H9 (cell line): ENCODE data around the gene NUBPL. TPM values are rescaled to one million over a fixed set of nuclear protein-coding genes. Genes with fewer than 3 reads are reported as not detected.

ENCODE experiments used
- DNase-seq: peaks from one replicate; pipeline ENCODE4 v3.0.0-alpha.2; 2017
- H2AFZ ChIP-seq: one replicate; pipeline ENCODE4 v1.6.1; 2013; ENCODE audit warnings: mild to moderate bottlenecking, low read length, control low read depth, moderate library complexity
- H2AK5ac ChIP-seq: 2 replicates; pipeline ENCODE4 v1.6.1; 2013; ENCODE audit warnings: low read length, control low read depth, mixed read lengths; ENCODE audit not compliant: insufficient read length
- H2BK120ac ChIP-seq: one replicate; pipeline ENCODE4 v1.6.1; 2013; ENCODE audit warnings: low read depth, mild to moderate bottlenecking, low read length, control low read depth, inconsistent platforms; ENCODE audit not compliant: poor library complexity, severe bottlenecking
- H2BK12ac ChIP-seq: 2 replicates; pipeline ENCODE4 v1.6.1; 2013; ENCODE audit warnings: low read length, control low read depth, mixed read lengths, low read depth; ENCODE audit not compliant: insufficient read length
- H2BK15ac ChIP-seq: 2 replicates; pipeline ENCODE4 v1.6.1; 2013; ENCODE audit warnings: low read depth, low read length, control low read depth
- H2BK20ac ChIP-seq: one replicate; pipeline ENCODE4 v1.6.1; 2013; ENCODE audit warnings: low read depth, mild to moderate bottlenecking, low read length, control low read depth, inconsistent platforms; ENCODE audit not compliant: poor library complexity, severe bottlenecking
- H2BK5ac ChIP-seq: 2 replicates; pipeline ENCODE4 v1.6.1; 2013; ENCODE audit warnings: low read length, control low read depth, mixed read lengths; ENCODE audit not compliant: insufficient read length
- H3K14ac ChIP-seq: 2 replicates; pipeline ENCODE4 v1.6.1; 2013; ENCODE audit warnings: low read length, control low read depth; ENCODE audit not compliant: insufficient read depth
- H3K18ac ChIP-seq: 2 replicates; pipeline ENCODE4 v1.6.1; 2013; ENCODE audit warnings: low read depth, mild to moderate bottlenecking, mixed read lengths, low read length, control low read depth; ENCODE audit not compliant: insufficient read length
- H3K23ac ChIP-seq: 2 replicates; pipeline ENCODE4 v1.6.1; 2013; ENCODE audit warnings: low read length, control low read depth, mixed read lengths, low read depth; ENCODE audit not compliant: insufficient read length
- H3K23me2 ChIP-seq: 2 replicates; pipeline ENCODE4 v1.6.1; 2013; ENCODE audit warnings: low read depth, mild to moderate bottlenecking, mixed read lengths, low read length, control low read depth; ENCODE audit not compliant: insufficient read length, poor library complexity, severe bottlenecking
- H3K27ac ChIP-seq: 2 replicates; pipeline ENCODE4 v1.5.1; 2013; ENCODE audit warnings: low read length, control low read depth, mixed read lengths, low read depth; ENCODE audit not compliant: insufficient read length
- H3K27me3 ChIP-seq: 2 replicates; pipeline ENCODE4 v1.6.1; 2013; ENCODE audit warnings: low read length, control low read depth, inconsistent platforms; ENCODE audit not compliant: insufficient read depth
- H3K4ac ChIP-seq: 2 replicates; pipeline ENCODE4 v1.6.1; 2013; ENCODE audit warnings: low read depth, mild to moderate bottlenecking, control low read depth, inconsistent platforms, low read length, moderate library complexity
- H3K4me1 ChIP-seq: 2 replicates; pipeline ENCODE4 v1.6.1; 2013; ENCODE audit warnings: low read length, control low read depth, inconsistent platforms; ENCODE audit not compliant: insufficient read depth
- H3K4me2 ChIP-seq: 2 replicates; pipeline ENCODE4 v1.6.1; 2013; ENCODE audit warnings: low read length, control low read depth, mixed read lengths; ENCODE audit not compliant: insufficient read length, insufficient read depth
- H3K56ac ChIP-seq: 2 replicates; pipeline ENCODE4 v1.6.1; 2013; ENCODE audit warnings: low read depth, mild to moderate bottlenecking, mixed read lengths, low read length, control low read depth; ENCODE audit not compliant: insufficient read length
- H3K79me1 ChIP-seq: 2 replicates; pipeline ENCODE4 v1.6.1; 2013; ENCODE audit warnings: low read depth, mild to moderate bottlenecking, moderate library complexity, low read length, control low read depth, inconsistent platforms; ENCODE audit not compliant: insufficient read depth, poor library complexity, severe bottlenecking
- H3K79me2 ChIP-seq: 2 replicates; pipeline ENCODE4 v1.6.1; 2013; ENCODE audit warnings: low read length, control low read depth, inconsistent platforms; ENCODE audit not compliant: insufficient read depth
- H3K9ac ChIP-seq: 2 replicates; pipeline ENCODE4 v1.6.1; 2013; ENCODE audit warnings: low read length, control low read depth, mixed read lengths; ENCODE audit not compliant: insufficient read length; ENCODE audit errors: extremely low read depth
- H3K9me3 ChIP-seq: one replicate; pipeline ENCODE4 v1.6.1; 2013; ENCODE audit warnings: low read depth, low read length, inconsistent platforms; ENCODE audit not compliant: control insufficient read depth
- H3T11ph ChIP-seq: one replicate; pipeline ENCODE4 v1.6.1; 2013; ENCODE audit warnings: mild to moderate bottlenecking, low read length, control low read depth, inconsistent platforms
- H4K20me1 ChIP-seq: one replicate; pipeline ENCODE4 v1.6.1; 2013; ENCODE audit not compliant: control insufficient read depth, insufficient read length, insufficient read depth
- H4K5ac ChIP-seq: 2 replicates; pipeline ENCODE4 v1.6.1; 2013; ENCODE audit warnings: low read depth, mild to moderate bottlenecking, mixed read lengths, low read length, control low read depth; ENCODE audit not compliant: insufficient read length
- H4K8ac ChIP-seq: replicated peaks from 2 replicates; pipeline ENCODE4 v1.6.1; 2013; ENCODE audit warnings: low read length, control low read depth, mixed read lengths, low read depth; ENCODE audit not compliant: insufficient read length
- H4K91ac ChIP-seq: 2 replicates; pipeline ENCODE4 v1.6.1; 2013; ENCODE audit warnings: low read depth, mild to moderate bottlenecking, moderate library complexity, mixed read lengths, low read length, control low read depth; ENCODE audit not compliant: insufficient read length
- H3K27ac Mint-ChIP-seq, 3 experiments: 2 replicates in 2 of 3; 3 replicates in 1 of 3; pipeline ENCODE4 v1.8.0; 2020 to 2021; ENCODE audit warnings: mixed read lengths in 3 of 3, mild to moderate bottlenecking in 1 of 3, moderate library complexity in 1 of 3
- H3K27me3 Mint-ChIP-seq: 2 replicates; pipeline ENCODE4 v1.8.0; 2021; ENCODE audit warnings: low read depth, mild to moderate bottlenecking, moderate library complexity, mixed read lengths
- H3K36me3 Mint-ChIP-seq, 3 experiments: 2 replicates in 2 of 3; 3 replicates in 1 of 3; pipeline ENCODE4 v1.8.0; 2020 to 2021; ENCODE audit warnings: low read depth in 3 of 3, mixed read lengths in 3 of 3; ENCODE audit not compliant: insufficient read depth in 1 of 3
- H3K4me1 Mint-ChIP-seq, 2 experiments: 2 replicates each; pipeline ENCODE4 v1.8.0; 2020; ENCODE audit warnings: mixed read lengths in 2 of 2
- H3K4me3 Mint-ChIP-seq, 2 experiments: 2 replicates in 1 of 2; 3 replicates in 1 of 2; pipeline ENCODE4 v1.8.0; 2020 to 2021; ENCODE audit warnings: mild to moderate bottlenecking in 2 of 2, mixed read lengths in 2 of 2, moderate library complexity in 1 of 2
- H3K9me3 Mint-ChIP-seq, 2 experiments: 2 replicates in 1 of 2; 3 replicates in 1 of 2; pipeline ENCODE4 v1.8.0; 2020; ENCODE audit warnings: mild to moderate bottlenecking in 2 of 2, mixed read lengths in 2 of 2, moderate library complexity in 1 of 2
- WGBS: extraction: QIAGEN DNeasy Blood & Tissue Kit; methylation state at CpG from one replicate; pipeline ENCODE4 v1.1.7; 2013; ENCODE audit warnings: missing lambda C conversion rate, low lambda C conversion rate, mixed read lengths; ENCODE audit not compliant: insufficient read length; ENCODE audit errors: extremely low coverage; 5-methylcytosine and 5-hydroxymethylcytosine counted together
- total RNA-seq: library from RNA; stranded (reverse); gene quantifications from 2 replicates; pipeline ENCODE4 v1.2.1, GENCODE V29; 2021
- TF ChIP-seq, protein P1 (sequence below): fragments of 200-600 bp; sonication (generic); conservative IDR thresholded peaks from 3 replicates; pipeline ENCODE4 v1.8.0; 2021; ENCODE audit warnings: antibody characterized with exemption, mild to moderate bottlenecking

NUBPL gene
- total RNA-seq, 1 experiment from 2014 or later = 14.8 TPM

DNA sequence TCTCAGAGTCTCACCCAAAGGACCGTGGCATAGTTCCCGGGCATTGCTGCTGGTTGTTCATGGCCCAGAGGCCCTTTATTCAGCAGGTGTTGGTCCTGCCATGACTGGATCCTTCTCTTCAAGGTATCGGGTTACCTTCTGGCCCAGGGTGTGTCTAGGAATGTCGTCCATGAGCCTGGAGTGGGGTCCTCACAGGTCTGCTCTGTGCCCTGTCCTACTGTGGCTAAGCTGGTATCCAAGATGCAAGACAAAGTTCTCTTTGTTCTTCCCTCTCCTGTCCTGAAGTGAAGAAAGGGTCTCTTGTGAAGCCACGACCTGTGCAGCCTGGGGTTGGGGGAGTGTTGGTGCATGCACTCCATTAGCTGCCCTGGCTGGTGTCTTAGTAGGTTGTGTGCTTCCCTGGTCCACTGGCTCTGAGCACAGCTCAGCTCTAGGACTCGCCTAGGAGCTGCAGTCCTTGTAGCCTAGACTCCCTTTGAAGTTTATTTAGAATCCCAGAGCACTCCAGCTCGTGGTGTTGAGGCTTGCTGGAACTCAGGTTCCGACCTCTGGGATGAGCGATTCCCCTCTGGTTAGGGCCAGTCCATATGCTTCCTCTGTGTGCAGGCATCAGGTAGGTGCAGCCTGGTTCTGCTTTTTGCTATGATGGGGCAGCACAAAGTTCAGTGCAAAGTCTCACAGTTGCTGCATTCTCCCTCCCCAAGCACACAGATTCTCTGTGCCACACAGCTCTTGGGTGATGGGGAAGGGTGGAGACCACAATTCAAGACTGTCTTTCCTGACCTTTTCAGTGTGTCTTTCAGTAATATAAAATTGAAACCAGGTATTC, 117.4 kb downstream of the NUBPL start:
- peak overlapping the region in 1 of 3 experiments; percentile 62; a peak in 1 of 7 replicates for H3K27ac Mint-ChIP-seq

More for the DNA sequence above, 117.4 kb downstream of the NUBPL start:
- no peak overlapping the region for H4K91ac ChIP-seq
- Mint-ChIP-seq H3K9me3 (peaks cover 3 to 5% of the 10 kb centered on the region in 2 experiments; a peak in 4 of 5 replicates), H3K4me3 (no peak overlapping the region), H3K36me3 (peaks cover 1 to 6% (median 2%) of the 10 kb centered on the region in 3 experiments; a peak in 5 of 7 replicates), H3K27me3 (no peaks in the 10 kb centered on the region), H3K4me1 (no peaks in the 10 kb centered on the region; a peak in 1 of 4 replicates)
- no peak overlapping the region for H3K23ac ChIP-seq
- H3K4ac ChIP-seq = no peak overlapping the region
- no peak overlapping the region for H2AFZ ChIP-seq
- no peak overlapping the region for H3K14ac ChIP-seq
- DNase-seq = no peak
- no peak overlapping the region for H3K27ac ChIP-seq
- H4K5ac ChIP-seq = no peak overlapping the region
- H3T11ph ChIP-seq = no peak overlapping the region
- no peak overlapping the region for H2BK120ac ChIP-seq
- no peak overlapping the region for H3K4me2 ChIP-seq
- H3K4me1 ChIP-seq = no peaks in the 10 kb centered on the region
- no peak overlapping the region for H2BK5ac ChIP-seq
- H2BK15ac ChIP-seq = no peak overlapping the region
- no peaks in the 10 kb centered on the region for H3K79me1 ChIP-seq
- H4K20me1 ChIP-seq = no peaks in the 10 kb centered on the region
- H3K23me2 ChIP-seq = no peaks in the 10 kb centered on the region
- H3K9me3 ChIP-seq = no peaks in the 10 kb centered on the region
- no peak overlapping the region for H3K18ac ChIP-seq
- no peak overlapping the region for H4K8ac ChIP-seq
- no peak overlapping the region for H3K9ac ChIP-seq
- H3K56ac ChIP-seq = no peak overlapping the region
- H2BK12ac ChIP-seq = no peak overlapping the region
- no peak overlapping the region for H2AK5ac ChIP-seq
- H3K27me3 ChIP-seq = no peaks in the 10 kb centered on the region
- no peak overlapping the region for H2BK20ac ChIP-seq
- WGBS = no CpG with 5 or more reads among the region's 9 CpGs
- no peaks in the 10 kb centered on the region for H3K79me2 ChIP-seq
- TF ChIP-seq, protein P1, sequence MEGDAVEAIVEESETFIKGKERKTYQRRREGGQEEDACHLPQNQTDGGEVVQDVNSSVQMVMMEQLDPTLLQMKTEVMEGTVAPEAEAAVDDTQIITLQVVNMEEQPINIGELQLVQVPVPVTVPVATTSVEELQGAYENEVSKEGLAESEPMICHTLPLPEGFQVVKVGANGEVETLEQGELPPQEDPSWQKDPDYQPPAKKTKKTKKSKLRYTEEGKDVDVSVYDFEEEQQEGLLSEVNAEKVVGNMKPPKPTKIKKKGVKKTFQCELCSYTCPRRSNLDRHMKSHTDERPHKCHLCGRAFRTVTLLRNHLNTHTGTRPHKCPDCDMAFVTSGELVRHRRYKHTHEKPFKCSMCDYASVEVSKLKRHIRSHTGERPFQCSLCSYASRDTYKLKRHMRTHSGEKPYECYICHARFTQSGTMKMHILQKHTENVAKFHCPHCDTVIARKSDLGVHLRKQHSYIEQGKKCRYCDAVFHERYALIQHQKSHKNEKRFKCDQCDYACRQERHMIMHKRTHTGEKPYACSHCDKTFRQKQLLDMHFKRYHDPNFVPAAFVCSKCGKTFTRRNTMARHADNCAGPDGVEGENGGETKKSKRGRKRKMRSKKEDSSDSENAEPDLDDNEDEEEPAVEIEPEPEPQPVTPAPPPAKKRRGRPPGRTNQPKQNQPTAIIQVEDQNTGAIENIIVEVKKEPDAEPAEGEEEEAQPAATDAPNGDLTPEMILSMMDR = no peak
